K562 (cell line): ENCODE results near the gene ZBTB8A. TPM values are rescaled to one million over a fixed set of nuclear protein-coding genes. Genes with fewer than 3 reads are reported as not detected.

ENCODE experiments used
- ATAC-seq: fragments of 200-7000 bp; cut with Tn5 transposase; 3 replicates; pipeline ENCODE4 v1.9.1; 2020; ENCODE audit warnings: moderate library complexity
- BruUV-seq: library from RNA; stranded (reverse); fragments of 400-500 nt; replicated peaks from 2 replicates; lab custom pipeline; 2021; lab: Mats Ljungman, UMichigan
- CTCF ChIA-PET: fragments of 300-600 bp; formaldehyde crosslinking; extraction: SDS; loops from one replicate; lab custom pipeline; 2021; ENCODE audit warnings: low intra/inter-chr PET ratio; lab: Yijun Ruan, JAX
- POLR2A ChIA-PET: fragments of 300-600, 350-650 bp; sonication (Branson Sonifier 250); formaldehyde crosslinking; extraction: SDS; loops from one replicate; lab custom pipeline; 2021; ENCODE audit warnings: antibody characterized with exemption, inconsistent platforms; lab: Yijun Ruan, JAX
- DNase-seq, 4 experiments: peaks; one replicate each; pipeline versions ENCODE4 v3.0.0 to v3.0.0-alpha.2; 2011 to 2018; ENCODE audit warnings: low spot score in 3 of 4, mixed read lengths in 3 of 4; ENCODE audit errors: extremely low read depth in 1 of 4
- FAIRE-seq: peaks from 2 replicates; lab custom pipeline; 2011; peaks lifted over from hg19 to GRCh38; lab: Jason Lieb, UNC
- H2AFZ ChIP-seq: 2 replicates; pipeline ENCODE4 v1.6.0; 2011; ENCODE audit warnings: low read depth, low read length, control low read depth, inconsistent platforms
- H3K27ac ChIP-seq: fragments of 200-600 bp; 3 replicates; pipeline ENCODE4 v1.8.0; 2011; ENCODE audit warnings: low read depth, mild to moderate bottlenecking, control low read depth, inconsistent platforms, low read length, moderate library complexity, mixed read lengths; ENCODE audit errors: extremely low read depth
- H3K27me3 ChIP-seq, 2 experiments: fragments of 300-600 bp in 1 of 2; 2 replicates in 1 of 2; 3 replicates in 1 of 2; pipeline versions ENCODE4 v1.6.0 to v1.8.0; 2011; ENCODE audit warnings: inconsistent platforms in 2 of 2, low read length in 2 of 2, mild to moderate bottlenecking in 1 of 2, mixed read lengths in 1 of 2, moderate library complexity in 1 of 2; ENCODE audit not compliant: control insufficient read depth in 2 of 2, insufficient read depth in 2 of 2
- H3K36me3 ChIP-seq: fragments of 300-600 bp; 3 replicates; pipeline ENCODE4 v1.8.0; 2011; ENCODE audit warnings: mild to moderate bottlenecking, low read length, inconsistent platforms; ENCODE audit not compliant: control insufficient read depth, insufficient read depth
- H3K4me1 ChIP-seq, 2 experiments: fragments of 200-600 bp in 1 of 2; replicated peaks in 1 of 2; 2 replicates in 1 of 2; 3 replicates in 1 of 2; pipeline versions ENCODE4 v1.5.1 to v1.8.0; 2011; ENCODE audit warnings: inconsistent platforms in 2 of 2, low read length in 2 of 2, mild to moderate bottlenecking in 1 of 2, mixed read lengths in 1 of 2, moderate library complexity in 1 of 2; ENCODE audit not compliant: control insufficient read depth in 2 of 2, insufficient read depth in 2 of 2
- H3K4me2 ChIP-seq: 2 replicates; pipeline ENCODE4 v1.6.1; 2011; ENCODE audit warnings: low read length, control low read depth, inconsistent platforms, mixed read lengths; ENCODE audit not compliant: insufficient read depth
- H3K4me3 ChIP-seq: fragments of 200-600 bp; sonication (generic), shearing (Covaris generic); 2 replicates; pipeline ENCODE4 v1.5.1; 2016; ENCODE audit warnings: control low read depth, inconsistent platforms
- H3K79me2 ChIP-seq: fragments of 200-600 bp; 3 replicates; pipeline ENCODE4 v1.8.0; 2011; ENCODE audit warnings: low read length, inconsistent platforms; ENCODE audit not compliant: control insufficient read depth, insufficient read depth
- H3K9ac ChIP-seq, 2 experiments: 2 replicates each; pipeline versions ENCODE4 v1.6.0 to v1.6.1; 2011; ENCODE audit warnings: low read depth in 2 of 2, low read length in 2 of 2, control low read depth in 1 of 2, inconsistent platforms in 1 of 2, mild to moderate bottlenecking in 1 of 2, mixed read lengths in 1 of 2; ENCODE audit not compliant: insufficient read depth in 1 of 2
- H3K9me1 ChIP-seq: one replicate; pipeline ENCODE4 v1.6.0; 2011; ENCODE audit warnings: inconsistent platforms, mild to moderate bottlenecking, low read length, moderate library complexity; ENCODE audit not compliant: control insufficient read depth, insufficient read depth
- H3K9me3 ChIP-seq: replicated peaks from 2 replicates; pipeline ENCODE4 v1.5.1; 2011; ENCODE audit warnings: low read depth, low read length, inconsistent platforms; ENCODE audit not compliant: control insufficient read depth, insufficient read depth
- H4K20me1 ChIP-seq: replicated peaks from 2 replicates; pipeline ENCODE4 v1.6.1; 2011; ENCODE audit warnings: low read length, inconsistent platforms, mixed read lengths; ENCODE audit not compliant: control insufficient read depth, insufficient read depth
- ARID1B ChIP-seq: fragments of 450-650 bp; IDR thresholded peaks from 2 replicates; pipeline ENCODE4 v1.6.1; 2016; ENCODE audit warnings: antibody characterized with exemption, mild to moderate bottlenecking, inconsistent platforms
- DPF2 ChIP-seq: fragments of 450-650 bp; IDR thresholded peaks from 2 replicates; pipeline ENCODE4 v1.6.1; 2016
- FOSL1 ChIP-seq: fragments of 200-800 bp; sonication (Bioruptor generic); conservative IDR thresholded peaks from 2 replicates; pipeline ENCODE4 v1.6.1; 2016; ENCODE audit warnings: missing genetic modification characterization, missing compliant biosample characterization
- HNRNPK ChIP-seq: fragments of 200-400 bp; formaldehyde crosslinking; IDR thresholded peaks from one replicate; pipeline ENCODE4 v1.6.1; 2018; ENCODE audit warnings: mild to moderate bottlenecking, low read depth, low read length; ENCODE audit not compliant: poor library complexity, severe bottlenecking
- KDM2B ChIP-seq: fragments of 250-450 bp; sonication (Bioruptor Pico); IDR thresholded peaks from 2 replicates; pipeline ENCODE4 v1.8.0; 2021; ENCODE audit warnings: mild to moderate bottlenecking, moderate library complexity
- ZNF140 ChIP-seq: fragments of 250-450 bp; sonication (Bioruptor Pico); IDR thresholded peaks from 2 replicates; pipeline ENCODE4 v1.8.0; 2021; ENCODE audit warnings: moderate library complexity, mild to moderate bottlenecking, inconsistent platforms
- ZNF184 ChIP-seq: sonication (generic); formaldehyde crosslinking; IDR thresholded peaks from 2 replicates; pipeline ENCODE4 v1.5.0; 2020; ENCODE audit warnings: missing genetic modification reagents
- WGBS: fragments of 100-300 bp; shearing (Covaris generic); methylation state at CpG from one replicate; pipeline ENCODE4 v1.1.6; 2016; ENCODE audit warnings: low coverage, mixed read lengths; ENCODE audit not compliant: insufficient coverage; ENCODE audit errors: missing lambda C conversion rate; 5-methylcytosine and 5-hydroxymethylcytosine counted together
- in situ Hi-C: fragments of 300-500 bp; cut with MboI; formaldehyde crosslinking; loops from 4 replicates; pipeline ENCODE4 v1.15.0; 2018; ENCODE audit warnings: inconsistent platforms, mixed read lengths
- intact Hi-C: fragments of 100-400 bp; cut with micrococcal nuclease; formaldehyde crosslinking; loops from 2 replicates; pipeline ENCODE4 v1.14.2; 2022
- polyA plus RNA-seq, 8 experiments: library from polyadenylated mRNA; depleted of rRNA in 4 of 8; stranded (reverse) in 5 of 8; unstranded in 3 of 8; fragments of >200 nt; fragmentation: Nextera tagmentation in 2 of 8; fragmentation: Illumina TruSeq in 1 of 8; extraction: Ambion mirVana in 2 of 8; extraction: Trizol in 1 of 8; gene quantifications; 2 replicates each; pipeline versions ENCODE4 v1.2.1 to v1.2.3, GENCODE V29; 2011 to 2014; ENCODE audit warnings: inconsistent platforms in 1 of 8, missing spikeins in 1 of 8
- total RNA-seq, 7 experiments: library from RNA; depleted of rRNA in 6 of 7; stranded (reverse); fragments of >200 nt in 6 of 7; fragmentation: Illumina TruSeq in 2 of 7; extraction: Trizol in 2 of 7; gene quantifications; 2 replicates each; pipeline versions ENCODE4 v1.2.1 to v1.2.3, GENCODE V29; 2011 to 2021; ENCODE audit warnings: low replicate concordance in 1 of 7
- TF ChIP-seq, protein P1 (sequence below), 2 experiments: fragments of 450-650 bp in 1 of 2; sonication (generic) in 1 of 2; formaldehyde crosslinking in 1 of 2; IDR thresholded peaks; 2 replicates each; pipeline versions ENCODE4 v1.7.1 to v1.9.0; 2016 to 2022; ENCODE audit warnings: inconsistent platforms in 1 of 2, mild to moderate bottlenecking in 1 of 2, missing genetic modification reagents in 1 of 2
- TF ChIP-seq, protein P2 (sequence below): fragments of 450-650 bp; formaldehyde crosslinking; IDR thresholded peaks from 2 replicates; pipeline ENCODE4 v1.4.0; 2022; ENCODE audit warnings: mild to moderate bottlenecking, moderate library complexity
- TF ChIP-seq, protein P3 (sequence below): fragments of 200-800 bp; sonication (Bioruptor generic); IDR thresholded peaks from 2 replicates; pipeline ENCODE4 v1.6.1; 2017; ENCODE audit warnings: missing genetic modification characterization, missing compliant biosample characterization

ZBTB8A gene
- total and polyA plus RNA-seq, 9 of the 15 experiments (the other 6 are each of a cell fraction or from before 2014, with no cell fraction given) = 0.01 to 0.64 (median 0.09) TPM

DNA sequence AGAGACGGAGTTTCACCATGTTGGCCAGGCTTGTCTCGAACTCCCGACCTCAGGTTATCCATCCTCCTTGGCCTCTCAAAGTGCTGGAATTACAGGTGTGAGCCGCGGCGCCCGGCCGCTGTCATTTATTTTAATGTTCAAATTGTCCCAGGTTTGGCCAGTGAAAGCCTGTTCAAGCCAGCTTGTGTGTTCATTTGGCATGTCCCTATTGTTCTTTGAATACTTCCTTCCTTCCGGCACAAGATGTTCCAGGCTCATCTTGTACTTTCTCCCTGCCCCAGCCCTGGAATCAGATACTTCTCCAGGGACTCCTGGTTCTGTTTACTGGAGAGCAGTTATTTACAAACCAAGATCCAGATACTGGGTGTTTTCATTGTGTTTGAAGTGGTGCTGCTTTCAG lies 37.4 kb upstream of the ZBTB8A start:
- in situ Hi-C loops = no loop called here
- H3K4me3 ChIP-seq = no peak overlapping the region
- ChIA-PET CTCF (no interaction called here), POLR2A (interaction anchor here (0.6 to 1.2 kb wide), 2 partner anchors 13 to 320 kb away, joined by 3 to 5 read pairs; no protein-coding TSS in a partner anchor)
- ATAC-seq = no peak
- H3K9me3 ChIP-seq = no peaks in the 10 kb centered on the region
- no peaks in the 10 kb centered on the region for H4K20me1 ChIP-seq
- no peak for FAIRE-seq
- no peak overlapping the region for H3K27ac ChIP-seq
- no peak for TF ChIP-seq ARID1B
- TF ChIP-seq, protein P1, sequence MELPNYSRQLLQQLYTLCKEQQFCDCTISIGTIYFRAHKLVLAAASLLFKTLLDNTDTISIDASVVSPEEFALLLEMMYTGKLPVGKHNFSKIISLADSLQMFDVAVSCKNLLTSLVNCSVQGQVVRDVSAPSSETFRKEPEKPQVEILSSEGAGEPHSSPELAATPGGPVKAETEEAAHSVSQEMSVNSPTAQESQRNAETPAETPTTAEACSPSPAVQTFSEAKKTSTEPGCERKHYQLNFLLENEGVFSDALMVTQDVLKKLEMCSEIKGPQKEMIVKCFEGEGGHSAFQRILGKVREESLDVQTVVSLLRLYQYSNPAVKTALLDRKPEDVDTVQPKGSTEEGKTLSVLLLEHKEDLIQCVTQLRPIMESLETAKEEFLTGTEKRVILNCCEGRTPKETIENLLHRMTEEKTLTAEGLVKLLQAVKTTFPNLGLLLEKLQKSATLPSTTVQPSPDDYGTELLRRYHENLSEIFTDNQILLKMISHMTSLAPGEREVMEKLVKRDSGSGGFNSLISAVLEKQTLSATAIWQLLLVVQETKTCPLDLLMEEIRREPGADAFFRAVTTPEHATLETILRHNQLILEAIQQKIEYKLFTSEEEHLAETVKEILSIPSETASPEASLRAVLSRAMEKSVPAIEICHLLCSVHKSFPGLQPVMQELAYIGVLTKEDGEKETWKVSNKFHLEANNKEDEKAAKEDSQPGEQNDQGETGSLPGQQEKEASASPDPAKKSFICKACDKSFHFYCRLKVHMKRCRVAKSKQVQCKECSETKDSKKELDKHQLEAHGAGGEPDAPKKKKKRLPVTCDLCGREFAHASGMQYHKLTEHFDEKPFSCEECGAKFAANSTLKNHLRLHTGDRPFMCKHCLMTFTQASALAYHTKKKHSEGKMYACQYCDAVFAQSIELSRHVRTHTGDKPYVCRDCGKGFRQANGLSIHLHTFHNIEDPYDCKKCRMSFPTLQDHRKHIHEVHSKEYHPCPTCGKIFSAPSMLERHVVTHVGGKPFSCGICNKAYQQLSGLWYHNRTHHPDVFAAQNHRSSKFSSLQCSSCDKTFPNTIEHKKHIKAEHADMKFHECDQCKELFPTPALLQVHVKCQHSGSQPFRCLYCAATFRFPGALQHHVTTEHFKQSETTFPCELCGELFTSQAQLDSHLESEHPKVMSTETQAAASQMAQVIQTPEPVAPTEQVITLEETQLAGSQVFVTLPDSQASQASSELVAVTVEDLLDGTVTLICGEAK (IDR thresholded peaks at IDR 0.05) = no peak
- TF ChIP-seq, protein P1 (CRISPR knock-in tag; IDR thresholded peaks at IDR 0.05) = no peak
- TF ChIP-seq, protein P2, sequence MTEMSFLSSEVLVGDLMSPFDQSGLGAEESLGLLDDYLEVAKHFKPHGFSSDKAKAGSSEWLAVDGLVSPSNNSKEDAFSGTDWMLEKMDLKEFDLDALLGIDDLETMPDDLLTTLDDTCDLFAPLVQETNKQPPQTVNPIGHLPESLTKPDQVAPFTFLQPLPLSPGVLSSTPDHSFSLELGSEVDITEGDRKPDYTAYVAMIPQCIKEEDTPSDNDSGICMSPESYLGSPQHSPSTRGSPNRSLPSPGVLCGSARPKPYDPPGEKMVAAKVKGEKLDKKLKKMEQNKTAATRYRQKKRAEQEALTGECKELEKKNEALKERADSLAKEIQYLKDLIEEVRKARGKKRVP (CRISPR knock-in tag) = no peak
- TF ChIP-seq, protein P3, sequence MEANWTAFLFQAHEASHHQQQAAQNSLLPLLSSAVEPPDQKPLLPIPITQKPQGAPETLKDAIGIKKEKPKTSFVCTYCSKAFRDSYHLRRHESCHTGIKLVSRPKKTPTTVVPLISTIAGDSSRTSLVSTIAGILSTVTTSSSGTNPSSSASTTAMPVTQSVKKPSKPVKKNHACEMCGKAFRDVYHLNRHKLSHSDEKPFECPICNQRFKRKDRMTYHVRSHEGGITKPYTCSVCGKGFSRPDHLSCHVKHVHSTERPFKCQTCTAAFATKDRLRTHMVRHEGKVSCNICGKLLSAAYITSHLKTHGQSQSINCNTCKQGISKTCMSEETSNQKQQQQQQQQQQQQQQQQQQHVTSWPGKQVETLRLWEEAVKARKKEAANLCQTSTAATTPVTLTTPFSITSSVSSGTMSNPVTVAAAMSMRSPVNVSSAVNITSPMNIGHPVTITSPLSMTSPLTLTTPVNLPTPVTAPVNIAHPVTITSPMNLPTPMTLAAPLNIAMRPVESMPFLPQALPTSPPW (CRISPR knock-in tag) = no peak
- no peak for TF ChIP-seq ZNF140 (CRISPR knock-in tag)
- TF ChIP-seq ZNF184 = no peak
- no peak for TF ChIP-seq KDM2B (CRISPR knock-in tag)
- no peak for TF ChIP-seq FOSL1
- no peak for TF ChIP-seq DPF2
- no peak for TF ChIP-seq HNRNPK
- H3K79me2 ChIP-seq = no peaks in the 10 kb centered on the region
- H3K9me1 ChIP-seq = no peaks in the 10 kb centered on the region
- no peak for DNase-seq
- H3K4me2 ChIP-seq = no peak overlapping the region
- intact Hi-C loops = loop anchor here (5.0 kb wide), 2 partner anchors 55 to 150 kb away; no protein-coding TSS in a partner anchor
- H2AFZ ChIP-seq = no peak overlapping the region
- H3K27me3 ChIP-seq = peaks cover 6 to 14% of the 10 kb centered on the region in 2 experiments; a peak in 3 of 5 replicates
- H3K9ac ChIP-seq = no peak overlapping the region
- WGBS = 89% methylated on average over 9 of the region's 9 CpGs
- no TSS peak for BruUV-seq
- H3K36me3 ChIP-seq = no peaks in the 10 kb centered on the region
- peaks cover 3 to 11% of the 10 kb centered on the region in 2 experiments; a peak in 4 of 5 replicates for H3K4me1 ChIP-seq
